BJ (cell line): ENCODE data around the gene TAF1L. TPM values are rescaled to one million over a fixed set of nuclear protein-coding genes. Genes with fewer than 3 reads are reported as not detected.

ENCODE experiments used
- CTCF ChIA-PET: fragments of 350-600 bp; formaldehyde crosslinking; extraction: SDS; loops from one replicate; lab custom pipeline; 2021; ENCODE audit warnings: antibody characterized with exemption, inconsistent platforms; lab: Yijun Ruan, JAX
- POLR2A ChIA-PET: fragments of 300-600 bp; sonication (Branson Sonifier 250); formaldehyde crosslinking; extraction: SDS; loops from one replicate; lab custom pipeline; 2021; ENCODE audit warnings: antibody characterized with exemption; lab: Charles Lee
- DNase-seq: peaks from one replicate; pipeline ENCODE4 v3.0.0-alpha.2; 2011; ENCODE audit warnings: low read depth
- H3K27me3 ChIP-seq: 2 replicates; pipeline ENCODE4 v1.6.0; 2011; ENCODE audit warnings: low read length; ENCODE audit not compliant: control insufficient read depth, insufficient read depth
- H3K36me3 ChIP-seq: 2 replicates; pipeline ENCODE4 v1.5.1; 2011; ENCODE audit warnings: low read length; ENCODE audit not compliant: control insufficient read depth, insufficient read depth
- H3K4me3 ChIP-seq: 2 replicates; pipeline ENCODE4 v1.5.1; 2011; ENCODE audit warnings: low read depth, mild to moderate bottlenecking, control low read depth, low read length
- CTCF ChIP-seq: IDR thresholded peaks from 2 replicates; pipeline ENCODE4 v1.5.1; 2011; ENCODE audit warnings: low read depth, mild to moderate bottlenecking, control low read depth, inconsistent platforms, low read length, moderate library complexity; ENCODE audit not compliant: insufficient read depth
- polyA plus RNA-seq: library from polyadenylated mRNA; depleted of rRNA; stranded (reverse); fragments of >200 nt; gene quantifications from 2 replicates; pipeline ENCODE4 v1.2.3, GENCODE V29; 2011

Gene TAF1L
- polyA plus RNA-seq, 1 experiment: 0.01 TPM

GRCh38 chr9:32631991-32632390 is 3.5 kb downstream of the TAF1L start:
- ChIA-PET CTCF (no interaction called here), POLR2A (no interaction called here)
- no peak overlapping the region for H3K4me3 ChIP-seq
- H3K36me3 ChIP-seq: no peaks in the 10 kb centered on the region
- no peak for DNase-seq
- no peak for TF ChIP-seq CTCF
- no peaks in the 10 kb centered on the region for H3K27me3 ChIP-seq

GRCh38 chr9:32627394-32627954 is 8.0 kb downstream of the TAF1L start:
- ChIA-PET POLR2A (no interaction called here), CTCF (interaction anchor here (1.0 kb wide), 1 partner anchor 264 kb away, joined by 3 read pairs; no protein-coding TSS in a partner anchor)
- H3K4me3 ChIP-seq: no peak overlapping the region
- no peaks in the 10 kb centered on the region for H3K36me3 ChIP-seq
- H3K27me3 ChIP-seq: no peaks in the 10 kb centered on the region
- TF ChIP-seq CTCF: no peak
- DNase-seq: no peak

- TF ChIP-seq CTCF: no peak
- POLR2A ChIA-PET: no interaction called here
- Histone ChIP-seq H3K36me3 (no peaks in the 10 kb centered on the region), H3K27me3 (no peaks in the 10 kb centered on the region), H3K4me3 (no peak overlapping the region)
- no peak for DNase-seq
- CTCF ChIA-PET: no interaction called here
These were observed 10.1 kb downstream of the TAF1L start for GRCh38 chr9:32625320-32625719.

- no peak for TF ChIP-seq CTCF
- ChIA-PET POLR2A (no interaction called here), CTCF (no interaction called here)
These were observed 12.5 kb downstream of the TAF1L start for GRCh38 chr9:32622948-32623347.

GRCh38 chr9:32618261-32618660 is 17.2 kb downstream of the TAF1L start:
- no peak for DNase-seq
- Histone ChIP-seq H3K27me3 (no peaks in the 10 kb centered on the region), H3K36me3 (no peaks in the 10 kb centered on the region), H3K4me3 (no peak overlapping the region)
- TF ChIP-seq CTCF: no peak
- CTCF ChIA-PET: interaction anchor here (1.5 kb wide), 1 partner anchor 10 kb away, joined by 4 read pairs; no protein-coding TSS in a partner anchor
- POLR2A ChIA-PET: no interaction called here

More at GRCh38 chr9:32622948-32623347, 12.5 kb downstream of the TAF1L start:
- no peak overlapping the region for H3K4me3 ChIP-seq
- no peak for DNase-seq
- H3K27me3 ChIP-seq: no peaks in the 10 kb centered on the region
- H3K36me3 ChIP-seq: no peaks in the 10 kb centered on the region
